Measurements from ENCODE around the gene CD99L2.

- no peak for TF ChIP-seq CTCF (IDR thresholded peaks at IDR 0.05)
- no peak for TF ChIP-seq POLR2A (IDR thresholded peaks at IDR 0.05)
These were observed 145.1 kb downstream of the CD99L2 start for GRCh38 chrX:150753357-150753756.
